HG03039 (cell line): Measurements from ENCODE around the gene SLC25A42.
"Not testable (repeated sequence)": the region's sequence is repeated elsewhere in the genome, so short reads cannot be mapped to it uniquely, and the experiment has no call there.

ENCODE experiments used
- ATAC-seq: cut with Tn5 transposase; IDR thresholded peaks from one replicate; pipeline ENCODE4 v1.9.1; 2021; ENCODE audit warnings: mild to moderate bottlenecking, moderate library complexity; ENCODE audit not compliant: unreplicated experiment

SLC25A42 gene

GRCh38 chr19:19102566-19102965, 38.8 kb downstream of the SLC25A42 start:
- not testable (repeated sequence) for ATAC-seq

- ATAC-seq, result no peak
These were observed 39.4 kb downstream of the SLC25A42 start for GRCh38 chr19:19103167-19103566.

GRCh38 chr19:19105365-19106055, 41.7 kb downstream of the SLC25A42 start:
- no peak for ATAC-seq

GRCh38 chr19:19106056-19106551, 42.3 kb downstream of the SLC25A42 start:
- ATAC-seq, result no peak

GRCh38 chr19:19106938-19107337, 43.1 kb downstream of the SLC25A42 start:
- not testable (repeated sequence) for ATAC-seq

GRCh38 chr19:19107654-19108053, 43.9 kb downstream of the SLC25A42 start:
- ATAC-seq, result no peak

- no peak for ATAC-seq
These were observed 45.8 kb downstream of the SLC25A42 start for GRCh38 chr19:19109601-19110000.

- ATAC-seq, result no peak
These were observed 46.8 kb downstream of the SLC25A42 start for GRCh38 chr19:19110410-19111135.

GRCh38 chr19:19111136-19111835, 47.5 kb downstream of the SLC25A42 start:
- ATAC-seq, result no peak

GRCh38 chr19:19111967-19112580, 48.3 kb downstream of the SLC25A42 start:
- no peak for ATAC-seq

GRCh38 chr19:19113040-19113626, 49.3 kb downstream of the SLC25A42 start:
- ATAC-seq, result no peak

GRCh38 chr19:19115954-19116353, 52.2 kb downstream of the SLC25A42 start:
- no peak for ATAC-seq

GRCh38 chr19:19119325-19120237, 55.8 kb downstream of the SLC25A42 start:
- ATAC-seq, result no peak

- ATAC-seq, result no peak
These were observed 56.8 kb downstream of the SLC25A42 start for GRCh38 chr19:19120308-19121231.

- no peak for ATAC-seq
These were observed 57.6 kb downstream of the SLC25A42 start for GRCh38 chr19:19121371-19121770.

GRCh38 chr19:19122902-19123301, 59.1 kb downstream of the SLC25A42 start:
- no peak for ATAC-seq

- ATAC-seq, result no peak
These were observed 59.6 kb downstream of the SLC25A42 start for GRCh38 chr19:19123386-19123785.

- no peak for ATAC-seq
These were observed 62.3 kb downstream of the SLC25A42 start for GRCh38 chr19:19126102-19126501.

GRCh38 chr19:19131989-19132388, 68.2 kb downstream of the SLC25A42 start:
- ATAC-seq, result no peak
